Measurements from ENCODE around the gene ANP32A.
"Not testable (repeated sequence)": the region's sequence is repeated elsewhere in the genome, so short reads cannot be mapped to it uniquely, and the experiment has no call there.

DNA sequence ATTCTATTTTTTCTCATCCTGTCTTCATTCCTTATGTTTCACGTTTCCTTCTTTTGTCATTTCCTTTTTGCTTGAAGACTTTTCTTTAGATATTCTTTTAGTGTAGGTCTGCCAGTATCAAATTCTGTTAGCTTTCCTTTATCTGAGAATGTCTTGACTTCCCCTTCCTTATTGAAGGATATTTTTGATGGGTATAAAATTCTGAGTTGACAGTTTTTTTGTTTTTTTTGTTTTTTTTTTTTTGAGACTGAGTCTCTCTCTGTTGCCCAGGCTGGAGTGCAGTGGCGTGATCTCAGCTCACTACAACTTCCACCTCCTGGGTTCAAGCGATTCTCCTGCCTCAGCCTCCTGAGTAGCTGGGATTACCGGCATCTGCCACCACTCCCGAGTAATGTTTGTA lies 36.7 kb upstream of the ANP32A start:
- not testable (repeated sequence) for TF ChIP-seq EZH2 (IDR thresholded peaks at IDR 0.05; ENCODE audit: insufficient read depth, poor library complexity, severe bottlenecking); EZH2phosphoT487 (IDR thresholded peaks at IDR 0.05; ENCODE audit: insufficient read depth, low read depth)
